ENCODE measurements around the gene MGAT5.

MGAT5 gene

GRCh38 chr2:134401081-134401497 is 147.2 kb downstream of the MGAT5 start:
- no peaks in the 10 kb centered on the region for H3K9me2 ChIP-seq (ENCODE audit: low read depth, low read length)
- no peak for TF ChIP-seq EZH2 (IDR thresholded peaks at IDR 0.05; ENCODE audit: borderline replicate concordance, low read length)
- TF ChIP-seq CTCF (IDR thresholded peaks at IDR 0.05; ENCODE audit: low read length), result no peak
- H3F3A ChIP-seq (ENCODE audit: insufficient read depth, low read length), result no peaks in the 10 kb centered on the region
- no peak overlapping the region for H3K27ac ChIP-seq (ENCODE audit: low read depth, low read length, poor library complexity, severe bottlenecking)
- H3K9ac ChIP-seq (ENCODE audit: low read length), result no peak overlapping the region
- no peaks in the 10 kb centered on the region for H3K79me2 ChIP-seq (ENCODE audit: insufficient read depth, low read length)
- no peak overlapping the region for H3K4me3 ChIP-seq (ENCODE audit: low read depth, low read length, poor library complexity, severe bottlenecking)
- H3K4me1 ChIP-seq (ENCODE audit: insufficient read depth, low read length, severe bottlenecking), result peaks cover 3% of the 10 kb centered on the region
- no peaks in the 10 kb centered on the region for H3K9me3 ChIP-seq (ENCODE audit: low read length)
- H3K36me3 ChIP-seq (ENCODE audit: insufficient read depth, low read length), result peaks cover 88% of the 10 kb centered on the region; the same call in 1 of the 2 replicates
- no peak overlapping the region for H2AFZ ChIP-seq (ENCODE audit: low read length)
- H4K20me1 ChIP-seq (ENCODE audit: insufficient read depth, low read length), result no peaks in the 10 kb centered on the region
- H3K27me3 ChIP-seq (ENCODE audit: insufficient read depth, low read length), result no peaks in the 10 kb centered on the region
- H3K4me2 ChIP-seq (ENCODE audit: low read length), result no peak overlapping the region

GRCh38 chr2:134401789-134402188 is 147.9 kb downstream of the MGAT5 start:
- no peak overlapping the region for H2AFZ ChIP-seq (ENCODE audit: low read length)
- H3K9me3 ChIP-seq (ENCODE audit: low read length), result no peaks in the 10 kb centered on the region
- no peaks in the 10 kb centered on the region for H4K20me1 ChIP-seq (ENCODE audit: insufficient read depth, low read length)
- H3K79me2 ChIP-seq (ENCODE audit: insufficient read depth, low read length), result no peaks in the 10 kb centered on the region
- H3K27ac ChIP-seq (ENCODE audit: low read depth, low read length, poor library complexity, severe bottlenecking), result no peak overlapping the region
- peaks cover 90% of the 10 kb centered on the region; the same call in 1 of the 2 replicates for H3K36me3 ChIP-seq (ENCODE audit: insufficient read depth, low read length)
- no peak overlapping the region for H3K4me3 ChIP-seq (ENCODE audit: low read depth, low read length, poor library complexity, severe bottlenecking)
- no peaks in the 10 kb centered on the region for H3F3A ChIP-seq (ENCODE audit: insufficient read depth, low read length)
- no peak overlapping the region for H3K9ac ChIP-seq (ENCODE audit: low read length)
- peaks cover 10% of the 10 kb centered on the region for H3K4me1 ChIP-seq (ENCODE audit: insufficient read depth, low read length, severe bottlenecking)
- H3K4me2 ChIP-seq (ENCODE audit: low read length), result no peak overlapping the region
- H3K9me2 ChIP-seq (ENCODE audit: low read depth, low read length), result no peaks in the 10 kb centered on the region
- H3K27me3 ChIP-seq (ENCODE audit: insufficient read depth, low read length), result no peaks in the 10 kb centered on the region
- TF ChIP-seq EZH2 (IDR thresholded peaks at IDR 0.05; ENCODE audit: borderline replicate concordance, low read length), result no peak
- TF ChIP-seq CTCF (IDR thresholded peaks at IDR 0.05; ENCODE audit: low read length), result no peak

GRCh38 chr2:134402410-134402809 is 148.5 kb downstream of the MGAT5 start:
- Histone ChIP-seq H2AFZ (ENCODE audit: low read length) (no peak overlapping the region), H3K9ac (ENCODE audit: low read length) (no peak overlapping the region), H3K9me3 (ENCODE audit: low read length) (no peaks in the 10 kb centered on the region), H3K4me2 (ENCODE audit: low read length) (no peak overlapping the region), H3K36me3 (ENCODE audit: insufficient read depth, low read length) (peaks cover 90% of the 10 kb centered on the region; the same call in 1 of the 2 replicates), H3K4me3 (ENCODE audit: low read depth, low read length, poor library complexity, severe bottlenecking) (no peak overlapping the region), H3K27ac (ENCODE audit: low read depth, low read length, poor library complexity, severe bottlenecking) (no peak overlapping the region), H3K79me2 (ENCODE audit: insufficient read depth, low read length) (no peaks in the 10 kb centered on the region), H3K9me2 (ENCODE audit: low read depth, low read length) (no peaks in the 10 kb centered on the region), H3F3A (ENCODE audit: insufficient read depth, low read length) (no peaks in the 10 kb centered on the region), H3K4me1 (ENCODE audit: insufficient read depth, low read length, severe bottlenecking) (peaks cover 16% of the 10 kb centered on the region), H4K20me1 (ENCODE audit: insufficient read depth, low read length) (no peaks in the 10 kb centered on the region), H3K27me3 (ENCODE audit: insufficient read depth, low read length) (no peaks in the 10 kb centered on the region)
- TF ChIP-seq EZH2 (IDR thresholded peaks at IDR 0.05; ENCODE audit: borderline replicate concordance, low read length) (no peak), CTCF (IDR thresholded peaks at IDR 0.05; ENCODE audit: low read length) (no peak)
